ENCODE data around the gene ZNF766.
A peak's percentile ranks its signal among the peaks of the same experiment; 100 is the strongest.
"Not testable (repeated sequence)": the region's sequence is repeated elsewhere in the genome, so short reads cannot be mapped to it uniquely, and the experiment has no call there.

The ZNF766 gene

DNA sequence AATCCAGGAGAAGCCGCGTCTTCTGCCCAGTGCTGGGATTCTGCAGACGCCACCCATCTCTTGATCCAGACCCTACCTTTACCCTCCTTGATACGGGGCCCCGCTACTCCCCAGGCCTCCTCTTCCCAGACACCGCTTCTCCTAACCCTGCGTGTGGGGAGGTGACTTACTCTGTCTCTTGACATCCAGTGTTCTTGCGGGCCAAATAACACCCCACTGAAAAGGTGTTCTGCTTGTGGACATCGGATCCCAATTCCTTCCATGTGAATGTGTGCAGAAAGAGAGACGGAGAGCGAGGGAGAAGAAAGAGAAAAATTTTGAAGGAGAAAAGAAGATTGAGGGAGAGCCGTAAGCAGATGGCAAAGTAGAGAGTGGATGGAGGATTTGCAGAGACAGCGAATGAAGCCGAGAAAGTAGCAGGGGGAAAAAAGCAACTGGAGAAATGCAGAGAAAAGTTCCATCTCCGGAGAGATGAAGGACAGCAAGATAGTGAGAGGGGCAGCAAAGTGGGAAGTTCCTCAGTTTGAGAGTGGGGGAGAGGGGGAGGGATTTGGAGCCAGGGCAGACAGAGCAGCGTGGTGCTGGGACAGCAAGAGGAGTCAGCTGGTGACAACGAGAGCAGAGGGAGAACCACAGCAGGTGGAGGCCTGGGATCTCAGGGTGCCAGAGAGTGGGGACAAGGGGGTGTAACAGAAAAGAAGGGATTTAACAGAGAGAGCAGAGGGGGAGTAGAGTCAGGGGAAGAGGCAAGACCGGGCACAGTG is 28.4 kb downstream of the ZNF766 start:
- TF ChIP-seq, protein P1, sequence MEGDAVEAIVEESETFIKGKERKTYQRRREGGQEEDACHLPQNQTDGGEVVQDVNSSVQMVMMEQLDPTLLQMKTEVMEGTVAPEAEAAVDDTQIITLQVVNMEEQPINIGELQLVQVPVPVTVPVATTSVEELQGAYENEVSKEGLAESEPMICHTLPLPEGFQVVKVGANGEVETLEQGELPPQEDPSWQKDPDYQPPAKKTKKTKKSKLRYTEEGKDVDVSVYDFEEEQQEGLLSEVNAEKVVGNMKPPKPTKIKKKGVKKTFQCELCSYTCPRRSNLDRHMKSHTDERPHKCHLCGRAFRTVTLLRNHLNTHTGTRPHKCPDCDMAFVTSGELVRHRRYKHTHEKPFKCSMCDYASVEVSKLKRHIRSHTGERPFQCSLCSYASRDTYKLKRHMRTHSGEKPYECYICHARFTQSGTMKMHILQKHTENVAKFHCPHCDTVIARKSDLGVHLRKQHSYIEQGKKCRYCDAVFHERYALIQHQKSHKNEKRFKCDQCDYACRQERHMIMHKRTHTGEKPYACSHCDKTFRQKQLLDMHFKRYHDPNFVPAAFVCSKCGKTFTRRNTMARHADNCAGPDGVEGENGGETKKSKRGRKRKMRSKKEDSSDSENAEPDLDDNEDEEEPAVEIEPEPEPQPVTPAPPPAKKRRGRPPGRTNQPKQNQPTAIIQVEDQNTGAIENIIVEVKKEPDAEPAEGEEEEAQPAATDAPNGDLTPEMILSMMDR (conservative IDR thresholded peaks at IDR 0.05) = no peak
- TF ChIP-seq ZFX (IDR thresholded peaks at IDR 0.05) = no peak
- peak overlapping the region; percentile 88 for H3K27ac ChIP-seq

DNA sequence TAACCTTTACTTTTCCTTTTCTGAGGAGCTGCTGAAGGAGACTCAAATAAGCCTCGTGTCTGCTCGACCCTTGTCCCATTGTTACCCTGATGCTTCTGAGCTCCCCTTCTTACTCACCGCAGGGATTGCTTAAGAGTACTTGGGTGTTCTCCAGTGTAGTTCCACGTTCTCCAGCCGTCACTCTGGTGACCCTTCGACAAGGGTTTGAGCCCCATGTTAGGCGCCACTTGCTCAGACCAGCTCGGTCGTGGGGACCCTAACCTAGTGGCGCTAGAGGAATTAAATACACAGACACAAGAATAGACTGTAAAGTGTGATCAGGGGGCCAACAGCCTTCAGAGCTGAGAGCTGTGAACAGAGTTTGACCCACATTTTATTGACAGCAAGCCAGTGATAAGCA is 37.9 kb downstream of the ZNF766 start:
- no peak for TF ChIP-seq ZFX (IDR thresholded peaks at IDR 0.05)
- no peak overlapping the region for H3K27ac ChIP-seq

DNA sequence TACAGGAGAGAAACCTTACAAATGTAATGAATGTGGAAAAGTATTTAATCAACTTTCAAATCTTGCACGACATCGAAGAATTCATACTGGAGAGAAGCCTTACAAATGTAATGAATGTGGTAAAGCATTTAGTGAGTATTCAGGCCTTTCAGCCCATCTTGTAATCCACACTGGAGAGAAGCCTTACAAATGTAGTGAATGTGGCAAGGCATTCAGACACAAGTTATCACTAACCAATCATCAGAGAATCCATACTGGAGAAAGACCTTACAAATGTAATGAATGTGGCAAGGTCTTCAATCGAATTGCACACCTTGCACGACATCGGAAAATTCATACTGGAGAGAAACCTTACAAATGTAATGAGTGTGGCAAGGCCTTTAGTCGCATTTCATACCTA is 53.0 kb downstream of the ZNF766 start:
- TF ChIP-seq ZFX (IDR thresholded peaks at IDR 0.05) = no peak
- TF ChIP-seq, protein P1 (conservative IDR thresholded peaks at IDR 0.05) = no peak
- no peak overlapping the region for H3K27ac ChIP-seq

DNA sequence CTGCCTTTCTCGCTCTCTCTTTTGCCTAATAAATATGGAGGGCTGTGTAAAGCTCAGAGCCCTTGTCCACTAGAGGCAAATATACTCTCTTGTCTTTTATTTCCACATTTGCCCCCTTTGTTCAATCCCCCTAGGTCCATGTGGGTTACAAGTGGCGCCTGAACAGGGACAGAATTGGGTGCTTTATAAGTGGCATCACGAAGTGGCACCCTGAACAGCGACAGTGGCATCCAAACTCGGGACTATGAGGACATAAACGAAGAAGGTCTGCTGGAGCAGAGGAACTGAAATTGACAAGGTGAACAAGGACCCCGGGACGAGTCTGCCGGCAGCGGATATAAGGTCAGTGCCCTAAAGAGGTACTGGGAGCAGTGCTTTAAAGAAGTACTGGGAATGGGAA is 62.4 kb downstream of the ZNF766 start:
- H3K27ac ChIP-seq = no peak overlapping the region
- TF ChIP-seq ZFX (IDR thresholded peaks at IDR 0.05) = no peak
- TF ChIP-seq, protein P1 (conservative IDR thresholded peaks at IDR 0.05) = no peak

DNA sequence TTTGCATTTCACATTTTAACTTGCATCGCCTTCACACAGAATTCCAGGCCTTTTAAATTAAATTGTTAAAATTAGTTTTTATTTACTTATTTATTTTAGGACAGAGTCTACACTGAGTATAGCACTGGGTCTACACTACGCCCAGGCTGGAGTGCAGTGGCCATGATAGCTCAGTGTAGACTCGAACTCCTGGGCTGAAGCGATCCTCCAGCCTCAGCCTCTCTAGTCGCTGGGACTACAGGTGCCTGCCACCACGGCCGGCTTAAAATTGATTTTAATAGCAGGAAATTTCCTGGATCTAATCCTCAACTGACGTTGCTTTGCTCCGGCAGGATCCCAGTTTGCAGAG is 66.4 kb downstream of the ZNF766 start:
- TF ChIP-seq ZFX (IDR thresholded peaks at IDR 0.05) = no peak
- TF ChIP-seq, protein P1 (conservative IDR thresholded peaks at IDR 0.05) = no peak
- peak overlapping the region; percentile 73 for H3K27ac ChIP-seq

DNA sequence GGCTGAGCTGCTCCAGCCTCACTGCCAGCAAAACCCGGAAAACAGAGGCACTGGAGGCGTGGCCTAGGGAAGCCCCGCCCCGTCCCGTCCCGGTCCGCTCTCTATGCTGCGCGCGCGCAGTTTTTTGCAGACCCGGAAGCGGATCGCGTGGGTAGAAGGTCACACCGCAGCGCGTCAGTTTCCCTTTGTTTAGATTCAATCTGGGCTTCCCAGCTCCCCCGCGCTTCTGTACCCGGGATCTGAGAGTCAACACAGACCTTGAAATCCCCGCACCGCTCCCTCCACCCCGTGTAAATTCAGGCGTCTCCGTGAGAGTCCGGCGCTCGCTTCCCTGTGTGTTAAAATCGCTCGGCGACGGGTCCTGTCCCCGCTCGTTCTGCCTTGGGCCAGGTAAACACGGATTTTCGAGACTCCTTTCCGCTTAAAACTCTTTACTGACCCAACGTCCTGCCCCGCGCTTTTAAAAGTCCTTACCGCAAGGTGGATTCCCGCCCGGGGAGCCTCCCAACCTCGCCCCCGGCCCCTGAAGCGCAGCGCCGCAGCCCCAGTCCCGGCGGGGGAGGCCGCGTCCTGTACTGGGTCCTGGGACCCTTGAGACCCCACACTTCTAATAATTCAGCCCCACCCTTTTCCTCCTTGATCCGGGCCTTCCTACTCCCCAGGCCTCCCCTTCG is 66.9 kb downstream of the ZNF766 start, which contains the start of gene ZNF610:
Gene ZNF610 (plus strand): TSS at position 127 of the 674 bp plus-strand sequence. CDS start 12,930 bp downstream, outside the sequence.
- H3K27ac ChIP-seq = peak within 1 kb of the TSS; percentile 73
- TF ChIP-seq, protein P1 (conservative IDR thresholded peaks at IDR 0.05) = no peak
- peak; percentile 31; the same call in 1 of the 2 replicates for TF ChIP-seq ZFX (IDR thresholded peaks at IDR 0.05)

DNA sequence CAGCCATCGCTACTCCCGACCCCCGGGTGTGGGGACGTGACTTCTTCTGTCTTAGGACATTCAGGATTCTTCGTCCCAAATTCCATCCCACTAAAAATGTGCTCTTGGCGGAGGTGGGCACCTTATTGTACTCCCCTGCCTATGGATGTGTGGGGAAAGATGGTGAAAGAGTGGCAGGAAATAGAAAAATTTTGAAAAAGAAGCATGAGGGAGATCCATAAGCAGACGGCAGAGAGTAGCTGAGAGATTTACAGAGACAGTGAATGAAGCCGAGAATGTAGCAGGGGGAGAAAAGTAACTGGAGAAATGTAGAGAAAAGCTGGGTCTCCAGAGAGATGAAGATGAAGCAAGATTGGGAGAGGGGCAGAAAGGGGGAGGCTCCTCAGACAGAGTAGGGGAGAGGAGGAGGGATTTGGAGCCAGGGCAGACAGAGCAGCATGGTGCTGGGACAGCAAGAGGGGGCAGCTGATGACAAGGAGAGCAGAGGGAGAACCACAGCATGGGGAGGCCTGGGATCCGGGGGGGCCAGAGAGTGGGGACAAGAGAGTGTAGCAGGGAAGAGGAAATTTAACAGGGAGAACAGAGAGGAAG is 67.5 kb downstream of the ZNF766 start:
- TF ChIP-seq, protein P1 (conservative IDR thresholded peaks at IDR 0.05) = no peak
- TF ChIP-seq ZFX (IDR thresholded peaks at IDR 0.05) = 0 out of 2 replicates have a peak, but pooled peaks have one; percentile 1
- peak overlapping the region; percentile 73 for H3K27ac ChIP-seq

DNA sequence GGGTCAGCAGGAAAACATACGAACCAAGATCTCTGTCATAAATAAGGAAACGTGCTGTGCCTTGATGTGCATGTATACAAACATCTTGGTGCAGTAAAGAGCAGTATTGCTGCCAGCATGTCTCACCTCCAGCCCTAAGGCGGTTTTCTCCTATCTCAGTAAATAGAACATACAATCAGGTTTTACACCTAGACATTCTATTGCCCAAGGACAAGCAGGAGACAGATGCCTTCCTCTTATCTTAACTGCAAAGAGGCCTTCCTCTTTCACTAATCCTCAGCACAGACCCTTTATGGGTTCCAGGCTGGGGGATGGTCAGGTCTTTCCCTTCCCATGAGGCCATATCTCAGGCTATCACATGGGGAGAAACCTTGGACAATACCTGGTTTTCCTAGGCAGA is 69.6 kb downstream of the ZNF766 start:
- not testable (repeated sequence) for H3K27ac ChIP-seq
